GM18873 (cell line): ENCODE measurements around the gene MMP14.

ENCODE experiments used
- ATAC-seq: cut with Tn5 transposase; IDR thresholded peaks from one replicate; pipeline ENCODE4 v1.9.1; 2021; ENCODE audit warnings: mild to moderate bottlenecking, moderate library complexity, moderate number of reproducible peaks; ENCODE audit not compliant: unreplicated experiment, low FRiP score

Gene MMP14

GRCh38 chr14:22813145-22813544 lies 23.2 kb upstream of the MMP14 start:
- ATAC-seq, result no peak

- no peak for ATAC-seq
Measured at GRCh38 chr14:22814373-22814772, 22.0 kb upstream of the MMP14 start.

- no peak for ATAC-seq
Measured at GRCh38 chr14:22814941-22815713, 21.3 kb upstream of the MMP14 start, which contains the start of gene SLC7A7. TSS of gene SLC7A7 (minus strand) at chr14:22815435. CDS start at chr14:22813398, 2,037 bp downstream.

GRCh38 chr14:22819151-22819988 lies 17.0 kb upstream of the MMP14 start:
- ATAC-seq, result no peak

GRCh38 chr14:22820731-22821130 lies 15.7 kb upstream of the MMP14 start:
- no peak for ATAC-seq

GRCh38 chr14:22821193-22822015 lies 15.0 kb upstream of the MMP14 start:
- no peak for ATAC-seq

GRCh38 chr14:22822016-22822570 lies 14.3 kb upstream of the MMP14 start:
- ATAC-seq, result no peak

GRCh38 chr14:22822571-22823098 lies 13.8 kb upstream of the MMP14 start:
- no peak for ATAC-seq

- ATAC-seq, result no peak
Measured at GRCh38 chr14:22824711-22825359, 11.6 kb upstream of the MMP14 start.

GRCh38 chr14:22829076-22829660 lies 7.2 kb upstream of the MMP14 start:
- peak; percentile 8 for ATAC-seq

- peak; percentile 83 for ATAC-seq
Measured at GRCh38 chr14:22829661-22830442, 6.5 kb upstream of the MMP14 start, which contains the start of gene MRPL52. TSS of gene MRPL52 (plus strand) at chr14:22829887. CDS start at chr14:22829913, 26 bp downstream.

- peak; percentile 16 for ATAC-seq
Measured at GRCh38 chr14:22830443-22831010, 5.9 kb upstream of the MMP14 start.

GRCh38 chr14:22835505-22835904 lies 880 bp upstream of the MMP14 start:
- ATAC-seq, result no peak

- no peak for ATAC-seq
Measured at GRCh38 chr14:22837114-22837749, 847 bp downstream of the MMP14 start.

GRCh38 chr14:22837750-22838538 lies 1.6 kb downstream of the MMP14 start:
- ATAC-seq, result no peak

GRCh38 chr14:22838631-22839041 lies 2.3 kb downstream of the MMP14 start:
- ATAC-seq, result no peak
